ENCODE results near the gene SPEM2.

SPEM2 gene

DNA sequence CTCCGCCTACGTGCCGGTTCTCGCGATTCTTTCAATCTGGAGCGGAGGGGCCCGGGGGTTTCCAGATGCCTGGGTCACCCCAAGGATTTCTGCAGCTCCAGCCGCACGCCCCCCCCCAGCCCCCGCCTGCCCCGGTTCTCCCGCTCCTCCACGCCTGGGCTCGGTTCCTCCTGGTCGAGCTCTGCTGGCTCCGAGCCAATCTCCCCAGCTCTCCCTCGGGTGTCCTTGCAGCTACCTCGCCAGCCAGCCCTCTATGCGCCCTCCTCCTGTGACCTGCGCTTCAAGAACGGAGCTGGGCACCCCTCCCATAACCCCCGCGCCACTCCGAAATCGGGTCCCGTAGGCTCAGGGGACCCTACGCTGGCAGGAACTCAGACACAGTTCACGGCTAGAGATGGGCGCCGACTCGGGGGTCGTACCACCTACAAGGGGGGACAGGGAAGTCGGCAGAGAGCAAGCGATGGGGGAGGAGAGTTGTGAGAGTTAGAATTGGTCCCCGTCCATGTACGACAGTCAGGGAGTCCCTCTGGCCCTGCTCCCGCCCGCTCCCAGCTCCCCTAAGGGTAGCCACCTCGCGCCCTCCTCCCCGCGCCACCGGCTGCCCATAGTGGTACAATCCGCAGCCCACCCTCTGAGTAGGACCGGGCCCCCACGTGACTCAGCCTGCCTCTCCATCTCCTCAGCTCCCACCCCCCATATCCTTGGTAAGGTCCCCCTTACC, 14.9 kb downstream of the SPEM2 start:
- no peak for DNase-seq (ENCODE audit: low read depth in 1 of 2, low spot score in 1 of 2)

DNA sequence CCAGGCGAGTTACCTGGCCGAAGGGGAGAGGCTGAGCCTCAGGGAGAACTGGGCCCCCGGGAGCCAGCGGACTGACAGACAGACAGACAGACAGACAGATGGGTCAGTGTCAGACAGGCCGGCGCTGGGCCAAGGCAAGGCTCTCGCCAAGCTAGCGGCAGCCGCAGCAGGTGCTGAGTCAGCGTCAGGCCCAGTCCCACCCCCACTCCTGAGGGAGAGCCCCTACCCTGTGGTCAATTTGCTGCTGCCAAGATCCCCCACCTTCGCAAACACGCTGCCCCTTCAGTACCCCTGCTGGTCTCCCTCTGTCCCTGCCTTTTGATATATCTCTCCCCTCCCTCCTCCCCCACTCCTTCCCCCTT, 15.4 kb downstream of the SPEM2 start:
- DNase-seq (ENCODE audit: low read depth in 1 of 2, low spot score in 1 of 2) = no peak

DNA sequence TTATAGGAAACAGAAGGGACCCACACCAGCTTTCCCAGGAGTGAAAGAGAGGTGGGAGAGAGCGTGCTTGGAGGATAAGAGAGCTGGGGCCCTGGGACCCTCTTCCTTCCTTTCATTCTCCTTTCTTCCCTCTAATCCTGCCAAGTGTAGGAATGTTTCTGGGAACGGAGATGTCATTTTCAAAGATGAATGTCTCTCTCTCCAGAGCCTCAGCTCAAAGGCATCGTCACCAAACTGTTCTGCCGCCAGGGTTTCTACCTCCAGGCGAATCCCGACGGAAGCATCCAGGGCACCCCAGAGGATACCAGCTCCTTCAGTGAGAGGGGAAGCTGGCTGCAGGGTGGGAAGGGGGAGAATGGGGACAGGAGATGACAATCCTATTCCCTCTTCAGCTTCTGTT, 15.8 kb downstream of the SPEM2 start:
- no peak for DNase-seq (ENCODE audit: low read depth in 1 of 2, low spot score in 1 of 2)

DNA sequence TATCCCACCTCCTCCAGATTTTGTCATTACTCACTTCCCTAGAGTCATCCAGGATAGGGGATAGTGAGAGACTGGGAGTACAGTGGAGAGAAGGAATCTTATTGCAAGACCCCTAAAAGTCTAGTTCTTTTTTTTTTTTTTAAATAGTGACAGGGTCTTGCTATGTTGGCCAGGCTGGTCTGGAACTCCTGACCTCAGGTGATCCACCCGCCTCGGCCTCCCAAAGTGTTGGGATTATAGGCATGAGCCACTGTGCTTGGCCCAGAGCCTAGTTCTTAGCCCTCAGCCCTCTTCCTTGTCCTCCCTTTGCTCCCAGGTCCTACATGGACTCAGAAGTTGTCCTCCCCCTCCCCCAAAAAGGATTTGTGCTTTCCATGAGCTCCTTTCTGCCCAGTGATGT, 16.7 kb downstream of the SPEM2 start:
- no peak for DNase-seq (ENCODE audit: low read depth in 1 of 2, low spot score in 1 of 2)

DNA sequence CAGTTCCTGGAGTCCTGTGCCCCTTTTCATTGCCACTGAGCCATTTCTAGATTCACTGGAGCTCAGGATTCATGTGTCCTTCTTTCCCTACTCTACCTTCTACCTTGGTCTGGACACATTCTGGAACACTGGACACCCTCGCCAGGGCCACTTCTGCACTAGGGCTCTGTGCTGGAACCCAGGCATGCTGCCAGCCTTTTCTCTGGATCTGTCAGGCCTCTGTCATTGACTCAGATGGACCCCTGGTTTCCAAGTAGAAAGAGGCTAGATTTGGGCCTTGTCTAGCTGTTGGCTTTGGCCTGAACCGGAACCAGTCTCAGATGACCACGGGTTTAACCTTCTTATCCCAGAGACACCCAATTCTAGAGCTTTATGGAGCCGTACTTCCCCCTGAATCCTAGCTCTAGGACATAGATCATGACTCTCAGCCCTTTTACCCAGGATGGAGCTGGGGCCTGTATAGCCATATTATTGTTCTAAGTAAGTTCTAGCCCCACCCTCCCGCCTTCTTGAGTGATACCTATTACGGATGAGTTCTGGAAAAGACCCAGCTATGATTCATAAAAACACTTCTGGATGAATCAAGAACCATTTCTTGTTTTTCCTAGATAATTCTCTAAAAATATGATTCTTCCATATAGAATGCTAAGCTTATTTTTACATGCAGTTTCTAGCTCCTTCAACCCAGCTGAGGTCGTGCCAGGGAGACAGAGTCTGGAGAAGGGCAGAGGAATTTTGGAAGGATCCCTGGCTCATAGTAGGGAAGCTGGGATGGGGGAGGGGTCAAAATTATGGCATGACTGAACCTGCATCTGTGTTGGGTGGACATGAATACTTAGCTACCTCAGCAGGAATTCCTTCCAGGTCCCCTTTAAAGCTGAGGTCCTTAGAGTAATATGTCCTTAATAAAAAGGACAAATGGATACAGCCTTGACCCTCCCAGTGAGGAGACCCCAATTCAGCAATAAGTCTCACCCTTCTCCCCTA, 18.4 kb downstream of the SPEM2 start:
- no peak for DNase-seq (ENCODE audit: low read depth in 1 of 2, low spot score in 1 of 2)

DNA sequence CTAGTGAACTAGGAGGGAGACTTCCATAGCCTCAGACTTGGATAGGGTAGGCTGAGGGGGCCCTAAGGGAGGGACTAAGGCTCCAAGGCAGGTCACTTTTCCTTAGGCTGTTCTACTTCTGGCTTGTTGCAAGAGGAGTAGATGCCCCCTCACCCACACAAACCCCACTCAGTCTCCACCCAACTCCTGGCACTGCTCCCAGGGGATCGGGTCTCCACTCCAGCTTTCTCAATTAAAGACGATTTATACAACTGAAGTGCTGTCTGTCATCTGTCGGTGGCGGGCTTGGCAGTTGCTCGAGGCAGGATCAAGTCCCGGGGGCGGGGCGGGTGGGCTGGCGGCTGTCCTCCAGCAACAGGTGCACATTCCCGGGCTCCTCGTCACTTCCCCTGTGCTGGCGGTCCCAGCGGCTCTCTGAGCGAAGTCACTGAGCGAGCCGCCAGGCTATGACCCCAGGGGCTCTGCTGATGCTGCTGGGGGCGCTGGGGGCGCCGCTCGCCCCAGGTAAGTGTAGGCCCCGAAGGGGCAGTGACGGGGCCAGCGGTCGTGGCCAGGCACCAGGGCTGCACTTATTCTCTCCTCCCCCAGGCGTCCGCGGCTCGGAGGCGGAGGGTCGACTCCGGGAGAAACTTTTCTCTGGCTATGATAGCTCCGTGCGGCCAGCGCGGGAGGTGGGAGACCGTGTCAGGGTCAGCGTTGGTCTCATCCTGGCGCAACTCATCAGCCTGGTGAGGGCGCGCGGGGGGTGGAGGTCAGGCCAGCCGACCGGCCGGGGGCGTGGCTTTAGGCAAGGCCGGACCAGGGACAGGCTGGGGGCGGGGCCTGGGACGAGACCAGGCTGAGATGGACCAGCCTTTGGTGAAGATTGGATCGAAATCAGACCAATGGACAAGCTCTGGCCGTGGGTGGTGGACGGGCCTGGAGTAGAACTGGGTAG, 19.5 kb downstream of the SPEM2 start, which contains the start of gene CHRNB1:
TSS of gene CHRNB1 (plus strand) at position 380 of the 937 bp plus-strand sequence. CDS start at position 447, 67 bp downstream.
- DNase-seq (ENCODE audit: low read depth in 1 of 2, low spot score in 1 of 2) = no peak

DNA sequence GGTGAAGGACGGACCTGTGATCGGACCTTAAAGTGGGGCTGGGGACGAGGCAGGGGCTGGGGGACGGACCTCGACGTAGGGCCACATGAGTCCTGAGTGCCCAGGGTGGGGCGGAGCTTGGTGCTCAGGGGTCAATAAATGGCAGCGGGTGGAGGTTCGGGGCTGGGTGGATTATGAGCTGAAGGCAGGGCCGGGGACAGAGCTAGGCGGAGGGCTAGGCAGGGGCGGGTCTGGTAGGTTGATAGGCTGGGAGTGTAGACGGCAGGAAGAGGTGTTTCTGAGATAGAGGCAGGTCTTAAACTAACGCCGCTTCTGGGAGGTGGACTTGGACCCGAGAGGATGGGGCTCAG, 20.2 kb downstream of the SPEM2 start:
- DNase-seq (ENCODE audit: low read depth in 1 of 2, low spot score in 1 of 2) = no peak

DNA sequence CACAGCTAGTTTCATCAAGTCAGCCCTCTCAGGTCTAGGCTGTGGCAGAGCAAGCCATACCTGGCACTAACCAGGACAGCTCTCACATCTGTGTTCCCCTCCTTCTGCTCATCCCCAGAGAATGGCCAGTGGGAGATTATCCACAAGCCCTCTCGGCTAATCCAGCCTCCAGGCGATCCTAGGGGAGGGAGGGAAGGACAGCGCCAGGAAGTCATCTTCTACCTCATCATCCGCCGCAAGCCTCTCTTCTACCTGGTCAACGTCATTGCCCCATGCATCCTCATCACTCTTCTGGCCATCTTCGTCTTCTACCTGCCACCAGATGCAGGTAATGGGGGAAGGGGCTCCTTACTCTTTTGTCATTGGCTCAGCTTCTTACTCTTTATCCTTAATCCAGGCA, 23.0 kb downstream of the SPEM2 start:
- DNase-seq (ENCODE audit: low read depth in 1 of 2, low spot score in 1 of 2) = no peak

DNA sequence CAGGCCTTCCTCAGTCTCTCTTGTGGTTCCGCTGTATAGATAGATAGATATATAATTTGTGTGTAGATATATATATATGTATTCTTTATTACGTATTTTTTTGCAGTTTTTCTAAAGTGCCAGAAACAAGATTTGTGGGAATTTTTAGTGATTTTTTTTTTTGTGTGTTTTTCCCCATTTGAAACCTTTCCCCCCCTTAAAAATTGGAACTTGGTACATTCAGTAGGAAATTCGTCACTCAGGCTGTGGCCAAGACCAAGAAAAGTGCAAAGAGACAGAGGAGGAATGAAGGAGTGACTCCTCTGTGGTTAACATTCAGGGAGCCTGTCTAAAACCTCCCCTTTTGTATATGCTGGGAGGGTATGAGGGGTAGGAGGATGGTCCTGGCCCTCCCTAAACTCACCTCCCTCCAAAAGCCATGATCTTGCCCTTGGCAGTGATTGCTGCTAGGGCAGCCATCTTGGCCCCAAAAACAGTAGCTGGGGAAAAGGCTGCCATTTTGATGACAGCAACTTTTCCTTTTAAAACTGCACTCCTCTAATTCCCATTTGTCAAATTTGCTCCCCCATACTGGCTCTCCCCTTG, 34.6 kb downstream of the SPEM2 start:
- no peak for DNase-seq (ENCODE audit: low read depth in 1 of 2, low spot score in 1 of 2)

DNA sequence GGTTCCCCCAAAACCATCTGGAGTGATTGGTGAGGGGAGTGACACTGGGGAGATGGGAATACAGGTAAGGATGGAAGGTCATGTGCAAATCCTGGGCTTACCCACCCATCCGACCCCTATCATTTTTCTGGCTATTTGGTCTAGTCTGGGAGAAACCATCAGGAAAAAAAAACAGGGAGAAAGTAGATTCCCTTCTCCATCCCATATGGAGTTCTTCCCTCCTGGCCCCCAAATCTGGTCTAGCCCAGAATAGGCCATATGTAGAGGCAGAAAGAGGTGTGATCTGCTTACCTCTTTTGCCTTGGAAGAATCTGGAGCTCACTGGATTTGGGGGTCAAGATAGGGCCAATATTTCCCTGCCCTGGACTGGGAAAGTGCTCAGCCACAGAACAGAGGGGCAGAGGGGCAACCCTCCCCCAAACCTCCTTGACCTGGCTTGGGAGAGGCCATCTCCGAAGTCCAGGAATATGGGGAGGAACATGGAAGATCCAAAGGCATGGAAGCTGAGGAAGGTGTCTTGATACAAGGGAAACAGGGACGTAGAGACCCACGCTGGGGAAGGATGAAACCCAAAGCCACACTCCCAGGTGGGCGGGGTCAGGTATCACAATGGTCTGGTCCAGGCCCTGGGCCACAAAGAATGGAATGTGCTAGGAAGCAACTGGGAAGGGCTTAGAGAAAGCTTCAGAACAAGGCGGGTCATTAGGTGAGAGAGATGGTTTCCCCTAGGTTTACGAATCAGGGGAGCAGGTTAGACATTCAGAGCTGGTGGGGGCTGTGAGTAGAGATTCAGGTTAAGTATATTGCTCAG, 35.6 kb downstream of the SPEM2 start:
- DNase-seq (ENCODE audit: low read depth in 1 of 2, low spot score in 1 of 2) = no peak

DNA sequence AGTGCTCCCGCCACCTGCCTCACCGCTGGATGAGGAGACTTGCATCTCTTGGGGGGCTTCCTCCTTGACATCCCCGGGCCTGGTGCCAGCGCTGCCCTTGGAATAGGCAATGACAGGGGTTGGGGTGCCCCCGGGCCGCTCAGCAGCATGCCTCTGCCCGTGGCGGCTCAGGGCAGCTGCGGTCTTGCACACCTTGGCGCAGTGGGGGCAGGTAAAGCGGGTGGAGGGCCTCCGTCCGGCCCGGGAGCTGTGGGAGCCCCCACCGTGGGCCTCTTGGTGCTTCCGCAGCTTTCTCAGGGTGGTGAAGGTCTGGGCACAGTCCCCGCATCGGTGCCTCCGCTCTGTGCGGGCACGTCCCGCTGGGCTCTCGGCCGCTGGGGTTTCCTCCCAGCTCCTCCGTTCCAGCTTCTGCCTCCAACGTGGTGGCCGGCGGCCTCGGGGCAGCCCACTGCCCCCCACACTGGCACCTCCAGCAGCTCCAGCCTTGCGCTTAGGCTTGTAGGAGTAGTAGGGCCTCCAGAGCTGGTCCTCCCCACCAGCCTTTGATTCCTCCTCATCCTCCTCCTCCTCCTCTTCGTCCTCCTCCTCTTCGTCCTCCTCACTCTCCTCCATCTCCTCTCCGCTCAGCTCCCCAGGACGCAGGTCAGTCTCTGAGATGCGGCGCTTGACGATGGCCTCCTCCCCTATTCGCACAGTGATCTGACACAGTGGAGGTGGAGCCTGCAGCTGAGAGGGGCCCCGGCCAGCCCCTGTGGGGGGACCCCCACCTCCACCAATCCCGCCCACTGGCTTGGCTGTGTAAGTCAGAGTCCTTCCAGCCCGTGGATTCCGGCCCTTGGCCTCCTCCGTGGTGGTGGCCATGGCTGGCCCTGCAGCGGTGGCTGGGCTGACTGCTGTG, 37.3 kb downstream of the SPEM2 start:
- DNase-seq (ENCODE audit: low read depth in 1 of 2, low spot score in 1 of 2) = no peak

DNA sequence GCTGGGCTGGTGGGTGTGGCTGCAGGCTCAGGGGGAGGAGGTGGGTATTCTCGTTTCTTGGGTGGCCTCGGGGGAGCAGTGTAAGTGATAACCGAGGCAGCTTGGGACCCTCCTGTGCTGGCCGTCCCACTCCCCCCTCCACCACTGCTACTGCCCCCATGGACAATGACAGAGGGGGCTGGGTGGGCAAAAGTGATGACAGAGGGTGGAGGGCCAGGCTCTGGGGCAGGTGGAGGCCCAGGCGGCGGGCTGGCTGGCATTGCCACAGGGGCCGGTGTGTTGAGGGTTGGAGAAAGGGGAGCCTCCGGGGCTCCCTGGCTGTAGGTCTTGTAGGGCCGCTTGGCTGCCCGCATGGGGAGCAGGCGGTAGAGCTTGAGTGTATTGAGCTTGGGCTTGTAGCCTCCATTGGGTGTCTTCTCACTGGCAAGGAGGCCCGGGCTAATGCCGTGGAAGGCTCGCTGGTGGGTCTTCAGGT, 38.0 kb downstream of the SPEM2 start:
- no peak for DNase-seq (ENCODE audit: low read depth in 1 of 2, low spot score in 1 of 2)

DNA sequence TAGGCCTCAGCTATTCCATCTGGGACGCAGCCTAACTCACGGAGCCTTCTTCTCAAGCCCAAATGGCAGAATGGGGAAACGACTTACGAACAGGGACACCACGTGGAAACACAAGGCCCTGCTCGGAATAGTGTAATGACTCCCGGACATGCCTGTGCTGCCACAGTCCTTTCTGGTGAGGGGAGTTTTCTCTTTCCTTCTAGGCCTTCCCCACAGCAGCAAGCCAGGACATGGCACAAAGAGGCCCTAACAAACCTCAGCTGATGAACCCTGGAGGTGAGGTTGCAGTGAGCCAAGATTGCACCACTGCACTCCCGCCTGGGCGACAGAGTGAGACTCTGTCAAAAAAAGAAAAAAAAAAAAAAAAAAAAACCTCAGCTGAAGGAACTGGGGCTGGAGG, 38.7 kb downstream of the SPEM2 start:
- no peak for DNase-seq (ENCODE audit: low read depth in 1 of 2, low spot score in 1 of 2)

DNA sequence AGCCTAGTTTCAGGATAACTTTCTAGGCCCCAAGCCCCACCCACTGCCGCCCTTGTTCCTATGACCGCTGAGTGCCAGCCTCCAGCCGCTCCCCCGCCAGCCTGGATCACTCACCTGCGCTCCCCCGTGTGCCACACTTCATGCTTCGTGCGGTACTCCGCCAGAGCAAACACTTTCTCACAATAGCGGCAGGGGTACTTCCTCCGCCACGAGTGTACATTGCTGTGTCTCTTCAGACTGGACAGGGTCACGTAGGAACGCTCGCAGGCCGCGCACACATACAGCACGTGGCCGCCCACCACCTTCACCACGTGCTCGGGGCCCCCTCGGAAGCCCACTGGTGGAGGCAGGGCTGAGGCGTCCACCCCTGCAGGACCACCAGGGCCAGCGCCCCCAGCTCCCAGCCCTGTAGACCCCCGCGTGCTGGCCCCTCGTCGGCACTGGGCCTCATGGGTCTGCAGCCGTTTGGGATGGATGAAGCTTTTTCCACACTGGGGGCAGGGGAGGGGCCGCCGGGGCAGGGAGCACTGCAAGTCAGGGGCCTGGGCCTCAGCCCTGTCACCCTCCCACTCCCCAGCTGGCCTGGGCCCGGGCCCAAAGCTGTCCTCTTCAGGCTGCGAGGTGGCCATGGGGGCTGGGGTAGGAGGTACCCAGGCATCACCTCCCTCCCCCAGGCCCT, 40.3 kb downstream of the SPEM2 start:
- no peak for DNase-seq (ENCODE audit: low read depth in 1 of 2, low spot score in 1 of 2)

DNA sequence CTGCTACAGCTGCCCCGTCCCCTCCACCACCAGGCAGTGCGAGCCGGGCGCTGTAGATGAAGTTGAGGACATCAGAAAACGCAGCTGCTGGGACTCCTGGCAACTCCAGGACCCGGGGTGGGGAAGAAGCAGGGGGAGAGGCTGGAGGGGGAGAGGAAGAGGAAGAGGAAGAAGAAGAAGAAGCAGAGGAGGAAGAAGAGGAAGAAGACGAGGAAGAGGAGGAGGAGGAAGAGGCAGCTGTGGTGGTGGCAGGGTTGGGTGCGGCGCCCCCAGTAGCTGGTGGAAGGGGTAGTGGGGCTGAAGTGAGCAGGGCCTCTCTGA, 40.9 kb downstream of the SPEM2 start:
- DNase-seq (ENCODE audit: low read depth in 1 of 2, low spot score in 1 of 2) = no peak

DNA sequence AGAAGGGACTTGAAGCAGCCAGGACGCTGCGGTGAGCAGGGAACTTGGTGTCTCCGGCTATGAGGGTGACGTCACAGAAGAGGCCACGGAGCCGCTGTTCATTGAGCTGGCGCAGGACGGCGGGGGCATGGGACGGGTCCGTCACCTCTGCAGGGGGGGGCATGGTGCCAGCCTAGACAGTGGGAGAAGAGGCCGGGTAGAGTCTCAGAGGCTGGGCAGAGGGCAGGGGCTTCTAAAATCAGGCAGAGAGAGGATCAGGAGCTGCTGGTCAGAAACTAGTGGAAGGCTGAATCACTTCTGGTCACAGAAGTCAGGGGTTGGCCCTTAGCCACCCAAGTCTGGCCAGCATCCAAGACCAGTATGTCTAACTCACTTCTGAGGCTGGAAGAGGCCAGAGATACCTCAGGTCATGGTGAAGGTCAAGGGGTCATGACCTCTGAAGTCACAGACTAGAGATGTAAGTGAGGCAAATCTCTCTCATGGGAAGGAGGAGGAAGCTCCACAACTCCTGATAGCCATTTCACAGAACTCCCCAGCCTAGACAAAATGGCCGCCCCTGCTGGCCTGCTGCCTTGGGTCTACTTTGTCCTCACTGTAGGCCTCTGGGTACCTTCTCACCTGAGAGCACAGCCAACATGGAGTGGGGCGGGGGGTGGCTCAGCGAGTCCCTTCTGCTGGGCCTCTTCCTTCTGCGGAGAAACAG, 41.4 kb downstream of the SPEM2 start:
- DNase-seq (ENCODE audit: low read depth in 1 of 2, low spot score in 1 of 2) = no peak

DNA sequence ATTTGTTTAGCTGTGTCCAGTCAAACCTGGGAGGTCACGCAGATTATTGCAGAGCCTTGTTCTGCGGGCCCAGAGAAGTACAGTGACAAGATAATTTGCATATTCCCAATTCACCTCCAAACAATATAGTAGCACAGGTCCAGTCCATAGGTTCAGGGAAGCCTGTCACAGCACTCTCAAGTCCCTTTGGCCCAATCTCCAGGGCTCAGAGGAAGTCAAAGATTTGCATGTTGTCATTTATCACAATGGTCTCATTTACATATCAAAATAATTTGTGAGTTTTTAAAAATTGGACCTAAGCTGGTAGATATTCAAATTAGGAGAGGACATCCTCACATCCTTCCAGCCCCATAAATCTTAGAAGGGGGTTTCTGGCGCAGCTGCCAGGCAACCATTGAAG, 42.1 kb downstream of the SPEM2 start:
- no peak for DNase-seq (ENCODE audit: low read depth in 1 of 2, low spot score in 1 of 2)

DNA sequence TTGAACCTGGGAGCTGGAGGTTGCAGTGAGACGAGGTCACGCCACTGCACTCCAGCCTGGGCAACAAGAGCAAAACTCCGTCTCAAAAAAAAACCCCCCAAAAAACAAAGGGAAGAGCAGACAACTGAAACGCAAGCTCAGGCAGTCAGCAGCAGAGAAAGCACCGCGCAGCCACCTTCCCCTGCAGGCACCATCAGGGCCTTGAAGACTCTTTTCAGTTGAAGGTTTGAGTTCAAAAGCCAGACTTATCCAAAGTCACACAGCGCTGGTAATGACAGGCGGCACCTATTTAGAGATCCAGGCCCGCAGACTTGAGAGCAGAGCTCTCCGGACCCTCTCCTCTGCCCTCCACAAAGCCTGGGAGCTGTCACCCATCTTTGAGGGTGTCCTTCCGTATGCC, 42.9 kb downstream of the SPEM2 start:
- DNase-seq (ENCODE audit: low read depth in 1 of 2, low spot score in 1 of 2) = no peak
